HG03558 (cell line): ENCODE results near the gene RAC2.

Source experiments
- ATAC-seq: cut with Tn5 transposase; IDR thresholded peaks from one replicate; pipeline ENCODE4 v1.9.1; 2021; ENCODE audit warnings: moderate number of reproducible peaks; ENCODE audit not compliant: unreplicated experiment; ENCODE audit errors: extremely low read depth

The RAC2 gene

DNA sequence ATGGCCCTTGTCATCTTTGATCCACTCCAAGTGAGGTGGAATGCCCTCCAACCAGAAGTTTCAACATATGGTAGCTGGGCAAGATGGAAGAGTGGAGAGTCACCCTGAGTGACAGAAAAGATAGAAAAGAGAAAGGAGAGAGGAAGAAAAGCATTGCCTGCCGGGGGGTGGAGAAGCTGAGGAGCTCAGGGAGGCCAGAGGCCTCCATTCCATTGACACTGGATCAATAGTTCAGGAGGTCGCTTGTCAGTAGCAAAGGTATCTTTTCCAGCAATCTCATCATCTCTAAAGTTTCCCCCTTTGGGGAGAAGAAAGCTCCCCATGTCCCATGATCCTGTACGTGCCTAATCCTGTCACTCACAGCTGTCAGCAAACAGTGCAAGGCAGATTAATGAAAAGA is 49.3 kb downstream of the RAC2 start:
- no peak for ATAC-seq

- no peak for ATAC-seq
Measured at GRCh38 chr22:37193629-37194191, 50.4 kb downstream of the RAC2 start.

DNA sequence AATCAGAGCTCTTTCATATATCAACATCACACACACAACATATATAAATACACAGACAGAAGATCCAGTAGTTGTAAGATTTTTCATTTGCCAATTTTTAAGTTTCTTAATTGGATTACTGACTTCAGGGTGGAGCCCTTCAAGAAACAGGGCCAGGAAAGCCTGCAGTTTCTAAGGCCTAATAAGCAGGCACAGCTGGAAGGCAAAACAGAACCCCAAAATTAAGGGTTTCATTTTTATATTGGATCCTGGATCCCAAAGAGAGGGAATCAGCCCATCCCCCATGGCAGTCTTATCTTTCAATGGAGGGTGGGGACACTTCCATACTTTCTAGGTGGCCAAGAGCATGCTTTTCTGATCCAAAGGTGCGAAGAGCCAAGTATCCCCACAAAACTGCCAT is 51.3 kb downstream of the RAC2 start:
- no peak for ATAC-seq

GRCh38 chr22:37192204-37192603 is 51.9 kb downstream of the RAC2 start:
- ATAC-seq = no peak

- no peak for ATAC-seq
Measured at GRCh38 chr22:37190262-37190780, 53.7 kb downstream of the RAC2 start.

- no peak for ATAC-seq
Measured at GRCh38 chr22:37188901-37189466, 55.1 kb downstream of the RAC2 start.

- ATAC-seq = no peak
Measured at GRCh38 chr22:37187891-37188761, 55.9 kb downstream of the RAC2 start, which contains the start of gene C1QTNF6. TSS of gene C1QTNF6 (minus strand) at chr22:37188247. CDS start at chr22:37188213, 34 bp downstream.

DNA sequence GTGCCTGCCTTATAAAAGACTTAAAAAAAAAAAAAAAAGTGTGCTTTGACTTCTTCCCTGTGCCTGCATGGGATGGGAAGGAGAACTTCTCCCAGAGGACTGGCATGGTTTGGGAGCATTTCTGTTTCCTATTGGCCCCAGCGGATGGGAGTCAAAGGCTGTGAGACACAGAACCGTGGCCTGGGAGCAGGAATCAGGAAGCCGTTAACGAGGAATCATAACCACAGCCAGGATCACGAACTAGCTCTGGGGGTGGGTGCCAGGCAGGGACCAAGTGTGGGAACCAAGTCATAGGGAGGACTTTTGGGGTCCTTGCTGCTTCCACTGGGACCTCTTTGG is 56.5 kb downstream of the RAC2 start:
- no peak for ATAC-seq

DNA sequence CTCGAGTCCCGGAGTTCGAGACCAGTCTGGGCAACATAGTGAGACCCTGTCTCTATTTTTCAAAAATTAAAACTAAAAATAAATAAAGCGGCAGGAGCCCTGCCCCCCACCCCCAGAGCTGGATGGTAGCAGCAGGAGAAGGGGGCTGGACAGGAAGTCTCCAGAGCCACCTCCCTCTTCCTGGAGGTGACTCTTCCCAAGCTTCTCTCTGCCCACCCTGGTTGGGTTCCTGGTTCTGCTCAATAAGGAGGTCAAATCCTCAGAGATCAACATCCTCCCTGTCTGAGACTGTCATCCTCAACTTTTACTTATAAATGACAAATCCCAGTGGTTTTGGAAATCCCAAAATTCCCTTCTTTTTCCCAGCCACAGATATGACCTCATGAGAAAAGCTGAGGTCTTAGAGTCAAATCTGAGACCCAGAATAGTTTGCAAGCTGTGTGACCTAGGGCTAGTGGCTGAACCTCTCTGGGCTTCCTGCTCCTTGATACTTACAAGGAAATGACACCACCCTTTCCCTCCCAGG is 57.0 kb downstream of the RAC2 start:
- ATAC-seq = no peak

GRCh38 chr22:37186228-37186996 is 57.7 kb downstream of the RAC2 start:
- no peak for ATAC-seq

DNA sequence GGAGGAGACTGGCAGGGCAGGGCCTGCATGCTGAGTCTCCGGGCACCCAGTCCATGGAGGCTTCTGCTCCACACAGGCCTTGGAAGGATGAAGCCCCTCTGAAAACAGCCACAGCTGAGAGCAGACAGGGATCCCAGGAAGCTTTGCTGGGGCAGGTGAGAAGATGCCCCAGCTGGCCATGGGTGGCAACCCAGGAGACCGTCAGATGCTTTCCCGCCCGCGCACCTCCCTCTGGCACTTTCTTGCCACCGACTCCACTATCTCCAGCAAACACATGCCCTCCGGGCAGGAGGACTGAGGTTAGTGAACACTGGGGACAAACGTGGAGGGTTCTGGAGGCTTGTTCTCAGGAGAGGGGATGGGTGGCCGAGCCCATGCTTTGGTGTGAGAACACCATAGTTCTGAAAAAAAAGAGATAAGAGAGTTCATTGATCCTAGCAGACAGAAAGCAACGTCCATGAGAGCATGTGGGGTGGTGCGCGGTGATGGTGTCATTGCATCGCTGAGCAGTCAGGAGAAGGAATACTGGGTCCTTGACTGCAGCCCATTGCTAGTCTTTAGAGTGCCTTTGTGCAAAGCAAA is 58.3 kb downstream of the RAC2 start:
- ATAC-seq = no peak

- ATAC-seq = no peak
Measured at GRCh38 chr22:37184816-37185541, 59.1 kb downstream of the RAC2 start.

- no peak for ATAC-seq
Measured at GRCh38 chr22:37184380-37184755, 59.7 kb downstream of the RAC2 start.

GRCh38 chr22:37183432-37184379 is 60.4 kb downstream of the RAC2 start:
- ATAC-seq = no peak

DNA sequence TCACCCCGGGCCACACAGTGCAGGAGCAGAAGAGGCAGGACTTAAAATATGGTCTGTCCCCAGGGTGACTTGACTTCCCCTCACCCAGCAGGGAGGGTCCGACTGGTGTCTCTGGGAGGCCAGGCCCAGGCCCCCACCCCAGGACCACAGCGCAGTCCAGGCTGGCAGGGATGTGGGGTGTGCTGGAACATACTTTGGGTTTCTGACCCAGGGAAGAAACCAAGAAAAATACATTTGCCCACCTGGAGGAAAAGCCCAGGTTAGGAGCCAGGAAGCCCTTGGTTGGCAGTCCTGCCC is 61.2 kb downstream of the RAC2 start:
- ATAC-seq = no peak

- ATAC-seq = no peak
Measured at GRCh38 chr22:37182101-37182948, 61.7 kb downstream of the RAC2 start.

- no peak for ATAC-seq
Measured at GRCh38 chr22:37181681-37182080, 62.4 kb downstream of the RAC2 start.
